Peyer's patch (tissue), 4 donors: ENCODE measurements around the gene WFIKKN2.

Source experiments
- CTCF ChIP-seq, 6 experiments: fragments of 450-650 bp in 4 of 6; fragments of 200-600 bp in 2 of 6; sonication (generic) in 1 of 6; IDR thresholded peaks; one replicate each; pipeline ENCODE4 v1.5.1; 2017 to 2019; ENCODE audit warnings: antibody characterized with exemption in 6 of 6, mild to moderate bottlenecking in 3 of 6, moderate library complexity in 1 of 6
- POLR2A ChIP-seq, 2 donors: fragments of 450-650 bp; IDR thresholded peaks; one replicate each; pipeline ENCODE4 v1.5.1; 2017; ENCODE audit warnings: antibody characterized with exemption in 2 of 2, mild to moderate bottlenecking in 2 of 2, moderate library complexity in 2 of 2

- TF ChIP-seq CTCF (IDR thresholded peaks at IDR 0.05) = no peak
- no peak for TF ChIP-seq POLR2A (IDR thresholded peaks at IDR 0.05)
Measured at GRCh38 chr17:50866950-50867362, 31.6 kb downstream of the WFIKKN2 start.
